Measurements from ENCODE around the gene GSTM4. TPM values are rescaled to one million over a fixed set of nuclear protein-coding genes. Genes with fewer than 3 reads are reported as not detected.
A peak's percentile ranks its signal among the peaks of the same experiment; 100 is the strongest.

Gene GSTM4
- total and polyA plus RNA-seq, 2 of the 4 experiments (the other 2 are of a cell fraction) = 10.4 to 37.8 TPM

DNA sequence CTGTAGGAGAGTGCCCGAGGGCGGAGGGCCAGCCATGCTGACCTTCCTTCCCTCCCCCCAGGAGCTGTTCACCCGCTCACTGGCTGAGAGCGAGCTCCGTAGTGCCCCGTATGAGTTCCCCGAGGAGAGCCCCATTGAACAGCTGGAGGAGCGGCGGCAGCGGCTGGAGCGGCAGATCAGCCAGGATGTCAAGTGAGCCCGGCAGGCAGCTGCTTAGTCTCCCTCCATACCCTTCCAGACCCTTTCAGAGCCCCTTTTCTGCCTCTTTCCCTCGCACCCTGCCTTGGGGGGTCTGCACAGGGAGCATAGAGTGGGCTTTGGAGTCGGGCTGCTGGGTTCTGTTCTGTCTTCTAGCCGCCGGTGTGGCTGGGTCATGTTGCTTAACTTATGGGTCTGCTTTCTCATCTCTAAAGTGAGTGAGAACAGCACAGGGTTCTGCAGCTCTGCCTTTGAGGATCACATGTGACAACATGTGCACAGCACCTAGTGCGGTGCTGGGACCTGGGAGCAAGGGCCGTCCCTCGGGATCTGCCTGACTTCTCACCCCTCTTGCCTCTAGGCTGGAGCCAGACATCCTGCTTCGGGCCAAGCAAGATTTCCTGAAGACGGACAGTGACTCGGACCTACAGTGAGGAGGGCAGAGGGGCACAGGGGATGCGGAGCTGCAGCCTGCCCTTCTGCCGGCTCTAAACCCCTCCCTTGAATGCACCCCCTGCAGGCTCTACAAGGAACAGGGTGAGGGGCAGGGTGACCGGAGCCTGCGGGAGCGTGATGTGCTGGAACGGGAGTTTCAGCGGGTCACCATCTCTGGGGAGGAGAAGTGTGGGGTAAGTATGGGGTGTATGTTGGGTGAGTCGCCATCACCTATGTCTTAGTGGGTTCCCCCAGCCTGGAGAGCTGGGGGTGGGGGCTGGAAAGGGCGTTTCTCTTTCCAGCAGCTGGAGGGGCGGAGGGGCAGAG, 30.0 kb upstream of the GSTM4 start:
- Histone ChIP-seq H2AK5ac (ENCODE audit: low read depth, low read length) (no peak overlapping the region; the same call in 1 of the 2 replicates), H3K9ac (ENCODE audit: low read depth, low read length) (no peak overlapping the region), H3K56ac (ENCODE audit: extremely low read depth, insufficient read depth, low read length) (no peak overlapping the region), H3K18ac (ENCODE audit: low read depth, low read length) (no peak overlapping the region), H3K23ac (ENCODE audit: low read depth, low read length) (no peak overlapping the region), H3K79me1 (ENCODE audit: low read depth in 1 of 2, low read length in 2 of 2) (peaks cover 16 to 78% of the 10 kb centered on the region in 2 experiments), H3K36me3 (ENCODE audit: control insufficient read depth, insufficient read depth, low read length) (peaks cover 49% of the 10 kb centered on the region), H3K4me3 (ENCODE audit: insufficient read depth, low read depth, low read length) (no peak overlapping the region), H2AK9ac (replicated peaks; ENCODE audit: low read depth, low read length, poor library complexity) (no peak overlapping the region), H3K27ac (ENCODE audit: insufficient read depth, low read length) (no peak overlapping the region), H4K5ac (ENCODE audit: low read depth, low read length) (no peak overlapping the region), H4K8ac (ENCODE audit: low read depth in 2 of 2, low read length in 2 of 2) (no peak overlapping the region), H2BK15ac (ENCODE audit: low read depth, low read length) (no peak overlapping the region), H4K20me1 (ENCODE audit: insufficient read depth, low read length) (peaks cover 66% of the 10 kb centered on the region), H3K4me1 (ENCODE audit: control insufficient read depth, insufficient read depth, low read length) (peaks cover 31% of the 10 kb centered on the region), H3K4me2 (ENCODE audit: low read depth, low read length) (no peak overlapping the region), H4K91ac (ENCODE audit: insufficient read depth, low read depth, low read length) (no peak overlapping the region), H2BK20ac (ENCODE audit: low read depth, low read length) (no peak overlapping the region), H3K27me3 (ENCODE audit: control insufficient read depth, insufficient read depth, low read length) (no peaks in the 10 kb centered on the region), H2BK120ac (ENCODE audit: low read depth, low read length) (no peak overlapping the region), H2AFZ (replicated peaks; ENCODE audit: low read length, poor library complexity) (peak overlapping the region; percentile 58), H3K4ac (ENCODE audit: low read depth, low read length) (no peak overlapping the region), H3K9me3 (ENCODE audit: control insufficient read depth, insufficient read depth, low read length) (no peaks in the 10 kb centered on the region), H2BK5ac (ENCODE audit: low read depth, low read length, poor library complexity, severe bottlenecking) (no peak overlapping the region), H3K9me1 (ENCODE audit: insufficient read depth, low read length) (peaks cover 14% of the 10 kb centered on the region; the same call in 1 of the 2 replicates), H3K14ac (replicated peaks; ENCODE audit: low read depth, low read length) (no peak overlapping the region)
- dilution Hi-C loops (cut with HindIII; ENCODE audit: low sequenced_read_pairs, unreplicated experiment) (no loop called here), intact Hi-C loops (cut with micrococcal nuclease) (loop anchor here (10.0 kb wide), 1 partner anchor 341 kb away; the partner anchor contains the start of gene PSRC1), in situ Hi-C loops (cut with MboI; ENCODE audit: low sequenced_read_pairs) (no loop called here)
- ChIA-PET POLR2A (ENCODE audit: unreplicated experiment) (no interaction called here), CTCF (interaction anchor here (0.5 kb wide), 2 partner anchors 15 to 1923 kb away, joined by 5 to 6 read pairs; no protein-coding TSS in a partner anchor)
- no TSS peak for BruUV-seq (replicated peaks)
- ATAC-seq (ENCODE audit: low read depth) (no peak), DNase-seq (no peak)
- 68% methylated on average over 19 of the region's 32 CpGs; no CpG with 5 or more reads in 1 of the 2 experiments for WGBS, 2 experiments (ENCODE audit: extremely low coverage in 2 of 2, insufficient read length in 1 of 2)
- TF ChIP-seq MXI1 (IDR thresholded peaks at IDR 0.05; ENCODE audit: borderline replicate concordance, low read depth, low read length) = no peak
- no peak for TF ChIP-seq CEBPB (IDR thresholded peaks at IDR 0.05; ENCODE audit: low read depth, low read length)
- TF ChIP-seq RCOR1 (IDR thresholded peaks at IDR 0.05; ENCODE audit: insufficient replicate concordance, low read length) = no peak
- TF ChIP-seq SMC3 (IDR thresholded peaks at IDR 0.05; ENCODE audit: low read depth, low read length) = no peak
- TF ChIP-seq BHLHE40 (IDR thresholded peaks at IDR 0.05; ENCODE audit: low read depth, low read length) = no peak
- TF ChIP-seq MAZ (IDR thresholded peaks at IDR 0.05; ENCODE audit: borderline replicate concordance, low read depth, low read length) = no peak
- TF ChIP-seq, protein P1, sequence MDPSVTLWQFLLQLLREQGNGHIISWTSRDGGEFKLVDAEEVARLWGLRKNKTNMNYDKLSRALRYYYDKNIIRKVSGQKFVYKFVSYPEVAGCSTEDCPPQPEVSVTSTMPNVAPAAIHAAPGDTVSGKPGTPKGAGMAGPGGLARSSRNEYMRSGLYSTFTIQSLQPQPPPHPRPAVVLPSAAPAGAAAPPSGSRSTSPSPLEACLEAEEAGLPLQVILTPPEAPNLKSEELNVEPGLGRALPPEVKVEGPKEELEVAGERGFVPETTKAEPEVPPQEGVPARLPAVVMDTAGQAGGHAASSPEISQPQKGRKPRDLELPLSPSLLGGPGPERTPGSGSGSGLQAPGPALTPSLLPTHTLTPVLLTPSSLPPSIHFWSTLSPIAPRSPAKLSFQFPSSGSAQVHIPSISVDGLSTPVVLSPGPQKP (IDR thresholded peaks at IDR 0.05; ENCODE audit: borderline replicate concordance, low read depth, low read length) = no peak
- no peak for TF ChIP-seq CHD1 (IDR thresholded peaks at IDR 0.05; ENCODE audit: low read depth, low read length)
- no peak for TF ChIP-seq FOS (IDR thresholded peaks at IDR 0.05; ENCODE audit: low read depth, low read length)
- no peak for TF ChIP-seq NFE2L2 (IDR thresholded peaks at IDR 0.05; ENCODE audit: low read depth, low read length)
- TF ChIP-seq USF2 (IDR thresholded peaks at IDR 0.05; ENCODE audit: low read depth, low read length) = no peak
- TF ChIP-seq RAD21 (IDR thresholded peaks at IDR 0.05; ENCODE audit: low read length) = no peak
- TF ChIP-seq RFX5 (IDR thresholded peaks at IDR 0.05; ENCODE audit: low read depth, low read length) = no peak
- TF ChIP-seq MAFK (IDR thresholded peaks at IDR 0.05; ENCODE audit: low read depth, low read length) = no peak
- no peak for TF ChIP-seq POLR2A (IDR thresholded peaks at IDR 0.05; ENCODE audit: low read depth, low read length)
